PC-3 (cell line): ENCODE measurements around the gene NR1H2.

Source experiments
- EZH2 ChIP-seq: fragments of 300-600 bp; sonication (generic); IDR thresholded peaks from one replicate; pipeline ENCODE4 v1.6.1; 2017; ENCODE audit warnings: antibody characterized with exemption, mild to moderate bottlenecking, low read length; ENCODE audit not compliant: unreplicated experiment
- TF ChIP-seq, protein P1 (sequence below): fragments of 300-600 bp; sonication (generic); conservative IDR thresholded peaks from 2 replicates; pipeline ENCODE4 v1.5.1; 2017; ENCODE audit warnings: antibody characterized with exemption, low read depth, mild to moderate bottlenecking, low read length

DNA sequence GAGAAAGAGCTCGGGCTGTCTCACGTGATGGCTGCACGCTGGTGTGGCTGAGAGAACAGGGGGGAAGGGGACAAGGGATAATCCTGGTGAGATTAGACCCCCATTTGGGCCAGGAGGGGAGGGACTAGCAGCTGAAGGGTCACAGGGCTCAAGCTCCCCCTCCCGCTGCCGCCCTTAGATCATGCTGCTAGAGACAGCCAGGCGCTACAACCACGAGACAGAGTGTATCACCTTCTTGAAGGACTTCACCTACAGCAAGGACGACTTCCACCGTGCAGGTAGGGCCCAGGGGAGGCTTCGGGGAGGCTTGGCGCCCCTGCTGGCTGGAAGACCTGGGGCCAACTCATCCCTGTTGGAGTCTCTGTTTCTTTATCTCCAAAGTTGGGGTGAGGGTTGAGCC, 3.3 kb downstream of the NR1H2 start:
- TF ChIP-seq, protein P1, sequence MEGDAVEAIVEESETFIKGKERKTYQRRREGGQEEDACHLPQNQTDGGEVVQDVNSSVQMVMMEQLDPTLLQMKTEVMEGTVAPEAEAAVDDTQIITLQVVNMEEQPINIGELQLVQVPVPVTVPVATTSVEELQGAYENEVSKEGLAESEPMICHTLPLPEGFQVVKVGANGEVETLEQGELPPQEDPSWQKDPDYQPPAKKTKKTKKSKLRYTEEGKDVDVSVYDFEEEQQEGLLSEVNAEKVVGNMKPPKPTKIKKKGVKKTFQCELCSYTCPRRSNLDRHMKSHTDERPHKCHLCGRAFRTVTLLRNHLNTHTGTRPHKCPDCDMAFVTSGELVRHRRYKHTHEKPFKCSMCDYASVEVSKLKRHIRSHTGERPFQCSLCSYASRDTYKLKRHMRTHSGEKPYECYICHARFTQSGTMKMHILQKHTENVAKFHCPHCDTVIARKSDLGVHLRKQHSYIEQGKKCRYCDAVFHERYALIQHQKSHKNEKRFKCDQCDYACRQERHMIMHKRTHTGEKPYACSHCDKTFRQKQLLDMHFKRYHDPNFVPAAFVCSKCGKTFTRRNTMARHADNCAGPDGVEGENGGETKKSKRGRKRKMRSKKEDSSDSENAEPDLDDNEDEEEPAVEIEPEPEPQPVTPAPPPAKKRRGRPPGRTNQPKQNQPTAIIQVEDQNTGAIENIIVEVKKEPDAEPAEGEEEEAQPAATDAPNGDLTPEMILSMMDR = 0 out of 2 replicates have a peak, but pooled peaks have one; percentile 16
- TF ChIP-seq EZH2 = no peak
